ENCODE measurements around the gene SPDYE6.
"Not testable (repeated sequence)": the region's sequence is repeated elsewhere in the genome, so short reads cannot be mapped to it uniquely, and the experiment has no call there.

SPDYE6 gene

GRCh38 chr7:102303669-102304422 is 52.4 kb downstream of the SPDYE6 start:
- H3K9ac ChIP-seq (ENCODE audit: low read depth, low read length, poor library complexity, severe bottlenecking): peak overlapping the region; percentile 41
- TF ChIP-seq CTCF (conservative IDR thresholded peaks at IDR 0.05; ENCODE audit: low read length): no peak
- TF ChIP-seq EZH2phosphoT487 (IDR thresholded peaks at IDR 0.05; ENCODE audit: borderline replicate concordance): no peak
- no peaks in the 10 kb centered on the region for H3F3A ChIP-seq (ENCODE audit: low read depth)
- peaks cover 23% of the 10 kb centered on the region for H3K4me1 ChIP-seq (ENCODE audit: insufficient read depth, low read length, poor library complexity, severe bottlenecking)
- H3K36me3 ChIP-seq (ENCODE audit: insufficient read depth, low read length): no peaks in the 10 kb centered on the region
- no peaks in the 10 kb centered on the region for H3K9me3 ChIP-seq (ENCODE audit: insufficient read depth, low read depth, low read length)
- H4K20me1 ChIP-seq (ENCODE audit: insufficient read depth, low read length, poor library complexity, severe bottlenecking): no peaks in the 10 kb centered on the region
- H3K4me2 ChIP-seq (ENCODE audit: low read depth, low read length, poor library complexity, severe bottlenecking): no peak overlapping the region
- H3K4me3 ChIP-seq (ENCODE audit: low read length, poor library complexity, severe bottlenecking): no peak overlapping the region
- H3K9me2 ChIP-seq (replicated peaks; ENCODE audit: low read depth, low read length): no peaks in the 10 kb centered on the region
- peak overlapping the region; percentile 61; the same call in 1 of the 2 replicates for H2AFZ ChIP-seq (ENCODE audit: low read length)
- no peaks in the 10 kb centered on the region for H3K79me2 ChIP-seq (ENCODE audit: insufficient read depth, low read length)
- H3K27me3 ChIP-seq (ENCODE audit: insufficient read depth, low read length, poor library complexity, severe bottlenecking): no peaks in the 10 kb centered on the region

GRCh38 chr7:102302025-102302424 is 54.2 kb downstream of the SPDYE6 start:
- no peaks in the 10 kb centered on the region for H3K36me3 ChIP-seq (ENCODE audit: insufficient read depth, low read length)
- no peaks in the 10 kb centered on the region for H3F3A ChIP-seq (ENCODE audit: low read depth)
- H3K4me2 ChIP-seq (ENCODE audit: low read depth, low read length, poor library complexity, severe bottlenecking): no peak overlapping the region
- no peak overlapping the region for H3K9ac ChIP-seq (ENCODE audit: low read depth, low read length, poor library complexity, severe bottlenecking)
- no peaks in the 10 kb centered on the region for H3K27me3 ChIP-seq (ENCODE audit: insufficient read depth, low read length, poor library complexity, severe bottlenecking)
- H3K4me3 ChIP-seq (ENCODE audit: low read length, poor library complexity, severe bottlenecking): no peak overlapping the region
- no peak overlapping the region for H2AFZ ChIP-seq (ENCODE audit: low read length)
- no peaks in the 10 kb centered on the region for H3K9me2 ChIP-seq (replicated peaks; ENCODE audit: low read depth, low read length)
- TF ChIP-seq EZH2phosphoT487 (IDR thresholded peaks at IDR 0.05; ENCODE audit: borderline replicate concordance): no peak
- no peak for TF ChIP-seq CTCF (conservative IDR thresholded peaks at IDR 0.05; ENCODE audit: low read length)
- H3K79me2 ChIP-seq (ENCODE audit: insufficient read depth, low read length): no peaks in the 10 kb centered on the region
- H4K20me1 ChIP-seq (ENCODE audit: insufficient read depth, low read length, poor library complexity, severe bottlenecking): no peaks in the 10 kb centered on the region
- H3K9me3 ChIP-seq (ENCODE audit: insufficient read depth, low read depth, low read length): no peaks in the 10 kb centered on the region
- H3K4me1 ChIP-seq (ENCODE audit: insufficient read depth, low read length, poor library complexity, severe bottlenecking): peaks cover 14% of the 10 kb centered on the region

- not testable (repeated sequence) for H3K9ac ChIP-seq (ENCODE audit: low read depth, low read length, poor library complexity, severe bottlenecking); H3K9me3 ChIP-seq (ENCODE audit: insufficient read depth, low read depth, low read length); H3K9me2 ChIP-seq (replicated peaks; ENCODE audit: low read depth, low read length); H3K4me3 ChIP-seq (ENCODE audit: low read length, poor library complexity, severe bottlenecking); H3F3A ChIP-seq (ENCODE audit: low read depth); H3K4me2 ChIP-seq (ENCODE audit: low read depth, low read length, poor library complexity, severe bottlenecking); H4K20me1 ChIP-seq (ENCODE audit: insufficient read depth, low read length, poor library complexity, severe bottlenecking); H3K79me2 ChIP-seq (ENCODE audit: insufficient read depth, low read length); H2AFZ ChIP-seq (ENCODE audit: low read length); H3K4me1 ChIP-seq (ENCODE audit: insufficient read depth, low read length, poor library complexity, severe bottlenecking); H3K36me3 ChIP-seq (ENCODE audit: insufficient read depth, low read length); H3K27me3 ChIP-seq (ENCODE audit: insufficient read depth, low read length, poor library complexity, severe bottlenecking)
These were observed 54.9 kb downstream of the SPDYE6 start for GRCh38 chr7:102301367-102301766.

Data from Loucy (cell line).